GM21360 (cell line): Measurements from ENCODE around the gene MOB1B.
"Not testable (repeated sequence)": the region's sequence is repeated elsewhere in the genome, so short reads cannot be mapped to it uniquely, and the experiment has no call there.

Experiments
- ATAC-seq: cut with Tn5 transposase; IDR thresholded peaks from one replicate; pipeline ENCODE4 v1.9.1; 2021; ENCODE audit warnings: mild to moderate bottlenecking, moderate library complexity; ENCODE audit not compliant: unreplicated experiment

MOB1B gene

DNA sequence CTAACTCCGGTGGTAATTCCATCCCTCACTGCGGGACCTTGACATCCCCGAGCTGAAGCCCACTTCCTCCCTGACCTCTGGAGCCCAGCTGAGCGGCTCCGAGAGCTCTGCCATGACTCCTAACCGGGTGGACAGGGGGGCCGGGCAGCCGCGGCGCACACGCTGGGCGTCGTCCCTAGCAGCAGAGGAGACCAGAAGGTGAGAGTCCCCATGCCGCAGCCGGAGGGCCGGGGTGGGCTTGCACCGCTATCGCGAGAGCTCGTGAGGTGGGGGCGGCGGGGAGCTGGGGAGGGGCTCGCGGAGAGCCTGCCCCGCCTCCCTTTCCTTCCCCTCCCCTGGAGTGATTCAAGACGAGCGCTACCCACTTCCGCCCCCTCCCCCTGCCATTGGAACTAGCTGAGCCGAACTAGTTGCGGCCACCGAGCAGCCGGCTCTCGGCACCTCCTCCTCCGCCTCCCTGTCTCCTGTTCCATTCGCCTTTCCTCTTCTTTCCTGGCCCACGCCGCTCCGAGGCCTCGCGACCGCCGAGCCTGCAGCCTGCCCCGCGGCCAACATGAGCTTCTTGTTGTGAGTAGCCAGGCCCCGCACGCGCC is at the start of gene MOB1B:
Gene MOB1B (plus strand): TSS at position 386 of the 593 bp plus-strand sequence. CDS start 168 bp downstream, at position 554.
- ATAC-seq = peak; percentile 93

DNA sequence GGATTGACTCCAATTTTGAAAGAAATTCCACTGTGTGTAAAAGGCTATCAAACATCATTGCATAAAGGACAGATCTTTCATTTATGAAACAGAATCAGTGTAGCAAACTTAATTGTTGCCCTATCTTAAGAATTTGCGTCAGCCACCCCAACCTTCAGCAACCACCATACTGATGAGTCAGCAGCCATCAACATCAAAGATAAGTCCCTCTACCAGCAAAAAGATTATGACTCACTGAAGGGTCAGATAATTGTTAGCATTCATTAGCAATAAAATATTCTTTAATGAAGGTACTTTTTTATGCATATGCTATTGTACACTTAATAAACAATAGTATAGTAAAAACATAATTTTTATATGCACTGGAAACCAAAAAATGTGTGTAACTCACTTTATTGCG is 46.7 kb upstream of the MOB1B start:
- ATAC-seq = no peak

DNA sequence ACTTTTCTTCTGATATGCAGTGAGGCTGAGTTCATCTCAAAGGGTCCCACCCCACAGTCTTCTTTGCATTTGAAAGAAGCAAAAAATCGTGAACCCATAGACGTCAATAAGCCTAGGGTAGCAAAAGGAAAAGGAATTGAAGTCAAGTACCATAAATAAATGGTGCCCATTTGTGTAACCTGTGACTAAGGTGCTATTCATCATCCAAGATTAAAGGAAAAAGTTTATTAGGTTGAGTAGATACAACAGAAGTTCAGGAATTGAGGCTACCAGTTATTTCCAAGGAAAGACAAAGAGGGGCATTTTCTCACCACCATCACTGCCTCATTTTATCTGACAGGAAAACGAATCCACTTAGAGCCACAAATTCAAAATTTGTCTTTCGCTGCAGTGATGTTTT is 43.7 kb upstream of the MOB1B start:
- ATAC-seq = no peak

DNA sequence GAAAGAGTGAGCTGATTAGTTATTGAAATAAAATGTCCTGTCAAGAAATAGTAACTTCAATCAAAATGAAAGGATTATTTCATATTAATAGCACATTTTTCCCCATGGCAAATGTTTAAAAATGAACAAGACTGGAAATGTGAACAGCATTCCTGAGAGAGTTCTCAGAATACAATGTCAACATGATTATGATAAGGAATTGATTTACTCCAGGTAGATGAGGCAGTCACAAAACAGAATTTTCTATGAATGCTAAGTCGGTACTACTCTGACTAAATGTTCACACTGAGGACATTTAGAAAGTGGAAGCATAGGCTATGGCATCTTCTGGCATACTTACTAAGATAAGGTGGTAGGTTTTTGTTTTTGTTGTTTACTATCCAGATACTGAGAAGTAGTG is 43.1 kb upstream of the MOB1B start:
- ATAC-seq = no peak

DNA sequence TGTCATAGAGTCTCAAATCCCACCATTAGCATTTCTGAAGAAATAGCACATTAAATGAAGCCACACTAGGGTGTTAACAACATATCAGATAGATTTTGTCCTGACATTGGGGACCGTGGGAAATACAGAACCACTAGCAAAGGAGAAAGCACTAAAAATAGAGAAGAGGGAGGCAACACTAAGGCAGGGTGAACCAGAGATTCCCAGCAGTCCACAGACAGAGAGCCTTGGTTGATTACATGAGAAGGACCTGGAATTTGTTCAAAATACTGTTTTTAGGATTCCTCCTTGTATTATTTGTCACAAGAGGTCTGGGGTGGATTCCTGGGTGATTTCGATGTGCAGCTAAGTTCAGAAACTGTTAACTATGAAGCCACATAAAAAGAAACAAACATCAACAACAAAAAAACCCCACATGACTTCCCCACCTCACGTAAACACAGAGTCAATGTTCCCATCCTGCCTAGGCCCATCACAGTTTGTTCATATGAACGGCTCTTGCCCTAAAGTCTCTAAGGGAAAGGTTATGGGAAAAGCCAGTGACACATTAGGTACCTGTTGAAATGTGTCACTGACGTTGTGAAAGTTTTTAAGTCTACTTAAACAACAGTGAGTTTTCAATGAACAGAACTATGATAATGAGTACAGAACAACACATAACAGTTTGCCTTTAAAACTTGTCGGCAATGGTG is 38.9 kb upstream of the MOB1B start:
- ATAC-seq = peak; percentile 71

DNA sequence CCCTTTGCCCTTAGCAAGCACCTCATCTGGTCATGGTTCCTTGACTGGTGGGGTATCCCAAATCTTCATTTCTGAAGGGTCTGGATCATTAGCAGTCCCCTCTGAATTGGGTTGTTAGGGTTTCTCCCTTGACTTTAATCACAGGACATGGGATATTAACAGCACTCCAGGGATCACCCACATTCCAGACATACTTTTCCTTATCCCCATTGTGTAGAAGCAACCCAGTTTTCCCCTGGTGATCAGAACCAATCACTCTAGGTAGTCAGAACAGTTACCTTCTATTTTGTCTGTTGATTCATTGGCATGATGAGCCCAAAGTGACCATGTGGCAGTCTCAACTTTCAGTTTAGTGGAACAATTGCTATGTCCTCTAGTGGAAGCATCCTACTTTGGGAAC is 33.4 kb upstream of the MOB1B start:
- no peak for ATAC-seq

DNA sequence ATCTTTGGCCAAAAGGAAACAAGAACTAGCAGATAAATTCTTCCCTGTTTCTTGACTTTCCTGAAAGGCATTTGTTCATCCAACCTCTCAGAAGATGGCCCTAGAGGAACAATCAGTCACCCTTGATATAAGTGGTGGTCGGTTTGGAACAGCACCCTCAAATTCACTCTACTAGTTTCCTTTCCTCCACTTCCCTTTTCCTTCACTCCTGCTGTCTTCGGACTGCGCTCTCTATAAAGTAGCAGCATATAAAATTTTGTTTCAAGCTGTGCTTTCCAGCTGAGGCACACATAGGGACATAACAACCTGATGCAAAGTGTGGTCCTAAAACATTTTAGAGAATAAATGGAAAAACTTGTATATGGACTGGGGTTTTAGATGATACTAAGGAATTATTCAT is 29.0 kb upstream of the MOB1B start:
- ATAC-seq = no peak

DNA sequence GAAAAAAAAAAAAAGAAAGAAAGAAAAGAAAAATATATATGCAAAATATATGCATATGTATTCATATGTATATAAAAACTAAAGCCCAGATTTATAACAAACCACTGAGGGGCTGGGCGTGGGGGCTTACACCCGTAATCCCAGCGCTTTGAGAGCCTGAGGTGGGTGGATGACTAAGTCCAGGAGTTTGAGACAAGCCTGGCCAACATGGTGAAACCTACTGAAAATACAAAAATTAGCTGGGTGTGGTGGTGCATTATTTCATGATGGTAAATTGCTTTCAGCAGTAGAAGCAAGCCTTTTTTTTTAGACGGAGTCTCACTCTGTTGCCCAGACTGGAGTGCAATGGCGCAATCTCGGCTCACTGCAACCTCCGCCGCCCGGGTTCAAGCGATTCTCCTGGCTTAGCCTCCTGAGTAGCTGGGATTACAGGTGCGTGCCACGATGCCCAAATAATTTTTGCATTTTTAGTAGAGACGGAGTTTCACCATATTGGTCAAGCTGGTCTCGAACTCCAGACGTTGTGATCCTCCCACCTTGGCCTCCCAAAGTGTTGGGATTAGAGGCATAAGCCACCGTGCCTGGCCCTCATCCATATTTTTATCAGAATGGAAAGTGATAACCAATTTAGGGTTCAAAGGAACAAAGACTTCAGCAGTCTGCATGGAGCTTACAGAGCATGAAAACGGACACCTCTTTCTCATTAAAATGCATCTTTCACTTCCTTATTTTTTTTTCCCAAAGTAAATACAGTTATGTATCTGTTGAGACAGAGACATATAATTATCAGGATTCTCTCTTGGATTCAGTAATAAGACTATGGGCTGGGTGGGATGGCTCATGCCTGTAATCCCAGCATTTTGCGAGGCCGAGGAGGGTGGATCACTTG is 27.7 kb upstream of the MOB1B start:
- peak; percentile 65 for ATAC-seq

DNA sequence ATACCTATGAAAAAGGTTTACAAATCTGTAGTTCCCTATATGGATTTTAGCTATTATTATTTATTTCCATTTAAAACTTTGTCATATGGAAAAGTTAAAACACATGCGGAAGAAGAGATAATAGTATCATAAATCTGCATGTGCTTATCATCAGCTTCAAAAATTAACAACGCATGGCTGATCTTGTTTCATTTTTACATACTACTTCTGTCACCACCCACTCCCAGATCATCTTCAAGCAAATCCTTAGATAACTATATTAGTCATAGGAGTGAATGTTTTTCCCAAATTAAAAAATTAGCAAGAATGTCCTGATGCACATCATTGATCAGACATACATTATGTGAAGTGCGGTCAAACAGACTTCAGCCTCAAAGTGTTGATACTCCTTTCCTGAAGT is 24.6 kb upstream of the MOB1B start:
- no peak for ATAC-seq

DNA sequence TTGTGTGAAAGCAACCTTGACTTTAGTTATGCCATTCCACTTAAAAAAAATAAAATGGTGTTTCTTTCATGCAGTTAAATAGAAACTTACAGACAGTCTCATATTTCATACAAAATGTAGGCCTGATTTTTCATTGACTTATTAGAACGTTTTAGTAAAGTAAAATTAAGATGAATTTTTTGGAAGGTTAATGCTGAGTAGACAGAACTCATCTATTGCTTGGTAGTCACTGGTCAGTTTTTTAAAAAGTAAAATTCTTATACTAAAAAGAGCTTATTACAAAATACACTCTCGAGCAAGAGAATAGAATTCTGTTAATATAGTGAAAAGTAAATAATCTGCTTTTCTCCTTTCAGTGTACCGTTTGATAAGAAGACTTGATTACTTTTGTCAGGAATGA is 21.4 kb upstream of the MOB1B start:
- ATAC-seq = no peak

DNA sequence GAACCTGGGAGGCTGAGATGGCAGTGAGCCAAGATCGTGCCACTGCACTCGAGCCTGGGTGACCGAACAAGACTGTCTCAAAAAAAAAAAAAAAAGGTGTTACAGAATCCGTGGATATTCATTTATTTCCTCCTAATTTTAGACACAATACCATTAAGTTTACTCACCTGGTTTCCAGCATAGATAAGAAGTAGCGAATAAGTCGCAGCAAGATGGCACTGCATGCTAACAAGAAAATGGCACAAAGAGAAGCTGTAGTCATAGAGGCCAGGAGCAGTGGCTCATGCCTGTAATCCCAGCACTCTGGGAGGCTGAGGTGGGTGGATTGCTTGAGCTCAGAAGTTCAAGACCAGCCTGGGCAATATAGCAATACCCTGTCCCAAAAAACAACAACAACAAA is 17.0 kb upstream of the MOB1B start:
- no peak for ATAC-seq

DNA sequence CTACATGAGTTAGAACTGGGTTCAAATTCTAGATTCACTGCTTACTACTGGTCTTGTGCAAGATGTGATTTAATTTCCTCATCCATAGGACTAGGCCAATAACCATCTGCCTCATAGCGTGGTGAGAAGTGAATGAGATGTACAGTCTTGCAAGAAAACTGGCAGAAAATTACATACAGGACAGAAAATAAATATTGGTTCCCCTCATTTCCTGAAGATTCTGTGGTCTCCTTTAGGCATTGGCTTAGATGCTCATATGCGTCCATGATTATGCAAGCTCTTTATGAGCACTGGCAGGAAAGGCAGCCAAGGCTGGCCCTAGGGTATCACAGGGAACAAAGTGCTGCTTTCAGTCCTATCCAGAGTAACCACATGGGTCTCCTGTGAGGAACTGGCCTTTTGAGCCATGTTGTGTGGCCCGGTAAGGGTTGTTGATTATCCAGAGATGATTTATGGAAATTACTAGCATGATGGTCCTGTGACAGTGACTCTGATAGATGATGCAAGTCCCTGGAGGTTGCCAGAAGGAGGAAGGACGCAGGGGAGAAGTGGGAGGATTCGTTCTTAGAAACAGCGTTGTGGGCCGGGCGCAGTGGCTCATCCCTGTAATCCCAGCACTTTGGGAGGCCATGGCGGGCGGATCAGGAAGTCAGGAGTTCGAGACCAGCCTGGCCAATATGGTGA is 9.9 kb upstream of the MOB1B start:
- ATAC-seq = no peak

DNA sequence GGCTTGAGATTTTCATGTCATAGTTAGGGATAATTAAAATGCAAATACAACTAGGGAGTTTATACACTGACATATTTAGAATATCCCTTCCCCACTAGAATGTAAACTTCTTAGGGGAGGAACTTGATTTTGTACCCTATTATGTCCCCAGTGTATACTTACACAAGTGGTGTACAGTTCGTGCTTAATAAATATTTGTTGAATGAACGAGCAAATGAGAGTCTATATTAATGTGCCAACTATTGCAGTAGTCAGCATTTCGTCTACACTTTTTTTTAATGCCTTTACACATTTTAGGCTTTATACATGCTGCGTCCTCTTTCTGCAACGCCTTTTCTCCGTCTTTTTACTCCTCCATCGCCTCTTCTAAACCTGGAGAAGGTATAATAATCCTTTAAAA is 8.4 kb upstream of the MOB1B start:
- ATAC-seq = no peak

DNA sequence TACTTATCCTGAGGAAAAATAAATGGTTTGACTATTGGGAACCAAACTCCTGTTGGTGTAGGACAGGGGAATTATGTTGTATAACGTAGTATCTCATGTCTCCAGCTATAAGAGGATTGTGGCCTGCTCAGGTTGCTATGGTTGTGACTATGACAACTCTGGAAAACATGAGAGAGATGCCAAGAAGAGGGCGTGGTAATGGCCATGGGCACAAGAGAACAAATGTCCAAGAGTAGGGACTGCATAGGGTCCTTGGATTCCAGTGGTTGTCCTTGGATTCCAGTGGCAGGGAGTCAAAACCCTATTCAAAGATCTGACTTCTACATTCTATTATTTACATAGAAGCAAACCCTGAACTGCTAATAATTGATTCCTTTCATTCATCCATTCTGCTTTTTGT is 6.8 kb upstream of the MOB1B start:
- ATAC-seq = no peak

DNA sequence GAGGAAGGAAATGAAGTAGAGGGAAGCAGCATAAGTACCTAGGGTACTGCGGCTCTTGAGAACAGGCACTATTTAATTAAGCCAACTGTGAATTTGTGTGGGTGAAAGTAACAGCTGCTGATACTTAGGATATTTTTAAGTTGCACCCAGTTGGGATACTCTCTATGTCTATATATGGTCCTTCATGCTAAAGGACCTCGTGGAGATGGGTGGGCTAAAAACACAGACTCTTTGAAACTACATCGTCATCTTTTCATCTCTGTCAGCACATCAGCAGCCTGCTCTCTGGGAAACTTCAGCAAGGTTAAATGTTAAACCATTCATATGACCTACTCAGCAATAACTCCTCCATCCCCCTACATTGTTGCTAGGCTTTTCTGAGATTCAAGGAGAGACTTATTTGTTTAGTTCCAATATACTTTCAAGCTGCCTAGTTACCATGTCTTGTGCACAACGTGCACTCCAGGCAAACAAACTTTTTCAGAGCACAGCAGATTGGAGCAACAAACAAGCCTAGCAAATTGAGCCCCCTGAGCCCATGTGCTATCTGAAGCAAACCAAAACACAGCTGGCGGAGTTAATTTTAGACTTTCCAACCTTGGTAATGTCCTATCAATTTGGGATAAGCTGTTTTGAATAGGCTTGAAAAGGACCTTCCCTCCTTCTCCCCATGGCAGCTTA is 6.2 kb upstream of the MOB1B start:
- ATAC-seq = peak; percentile 52

DNA sequence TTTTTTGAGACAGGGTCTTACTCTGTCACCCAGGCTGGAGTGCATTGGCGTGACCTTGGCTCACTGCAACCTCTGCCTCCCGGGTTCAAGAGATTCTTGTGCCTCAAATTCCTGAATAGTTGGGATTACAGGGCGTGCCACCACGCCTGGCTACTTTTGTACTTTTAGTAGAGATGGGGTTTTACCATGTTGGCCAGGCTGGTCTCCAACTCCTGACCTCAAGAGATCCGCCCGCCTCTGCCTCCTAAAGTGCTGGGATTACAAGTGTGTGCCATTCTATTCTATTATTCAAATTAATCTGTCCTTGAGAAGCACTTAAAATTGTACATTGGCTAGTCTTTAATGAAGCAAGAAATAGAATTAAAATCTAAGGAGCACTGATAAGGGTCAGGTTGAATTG is 3.6 kb upstream of the MOB1B start:
- not testable (repeated sequence) for ATAC-seq

DNA sequence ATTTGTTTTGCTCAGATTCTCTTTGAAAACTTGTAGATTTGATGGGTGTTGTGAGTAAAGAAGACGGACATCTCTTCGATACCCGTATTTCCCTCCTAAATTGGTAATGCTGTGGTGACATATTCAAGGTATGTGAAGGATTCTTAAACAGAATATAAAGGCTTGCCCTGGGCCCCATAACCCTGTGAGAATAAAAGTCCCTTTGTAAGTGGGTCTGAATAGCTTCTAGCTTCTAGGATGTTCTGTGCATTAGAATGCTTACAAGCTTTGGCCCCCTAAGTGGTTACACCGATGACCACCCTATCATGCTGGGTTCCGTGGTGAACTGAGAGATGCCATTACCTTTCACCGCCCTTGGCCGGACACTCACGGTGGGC is 574 bp upstream of the MOB1B start:
- ATAC-seq = no peak

DNA sequence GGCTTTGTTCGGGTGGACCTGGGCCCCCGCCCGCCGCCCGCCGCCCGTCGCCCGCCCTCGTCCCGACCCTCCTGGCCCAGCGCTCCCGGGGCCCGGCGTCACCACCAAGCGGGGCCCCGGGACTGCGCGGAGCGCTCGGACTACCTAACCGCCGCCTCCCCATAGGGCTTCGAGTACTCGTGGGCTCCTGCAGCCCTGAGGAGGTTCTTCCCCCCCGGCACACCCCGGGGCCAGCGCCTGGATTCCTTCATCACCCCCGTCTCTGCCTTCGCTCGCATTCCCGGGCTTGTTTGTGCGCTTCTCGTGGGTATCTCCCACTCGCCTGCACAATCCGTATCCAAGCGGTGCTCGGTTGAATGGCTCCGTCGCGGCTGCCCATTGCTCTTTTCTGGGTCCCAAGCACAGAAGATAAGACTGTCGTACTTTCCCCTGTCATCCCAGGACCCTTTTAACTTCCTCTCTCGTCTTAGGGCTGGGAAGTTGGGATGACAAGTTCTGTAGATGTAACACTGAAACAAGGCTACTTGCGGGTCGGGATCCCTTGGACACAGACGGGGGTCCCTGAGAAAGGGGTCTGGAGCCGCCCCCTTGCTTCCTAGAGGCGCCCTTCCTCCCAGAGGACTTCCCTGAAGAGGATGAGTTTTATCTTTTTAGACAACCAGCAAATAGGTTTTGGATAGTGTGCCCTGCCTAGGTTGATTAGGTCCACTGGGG is 565 bp downstream of the MOB1B start:
- peak; percentile 40 for ATAC-seq

DNA sequence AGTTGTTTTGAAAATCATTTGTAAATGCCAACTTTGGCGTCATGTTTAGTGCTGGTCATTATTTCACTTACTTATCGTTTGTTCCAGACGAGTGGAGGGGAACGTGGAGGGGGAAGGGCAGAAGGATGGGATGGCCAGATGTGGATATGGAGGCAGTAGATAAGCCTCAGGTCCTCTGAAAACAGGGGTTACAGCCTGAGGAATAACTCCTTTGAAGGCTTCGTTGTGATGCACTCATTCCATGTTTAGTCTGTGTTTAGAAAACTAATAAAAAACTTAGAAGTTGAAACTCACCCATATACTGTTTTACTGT is 1.1 kb downstream of the MOB1B start:
- ATAC-seq = peak; percentile 2

DNA sequence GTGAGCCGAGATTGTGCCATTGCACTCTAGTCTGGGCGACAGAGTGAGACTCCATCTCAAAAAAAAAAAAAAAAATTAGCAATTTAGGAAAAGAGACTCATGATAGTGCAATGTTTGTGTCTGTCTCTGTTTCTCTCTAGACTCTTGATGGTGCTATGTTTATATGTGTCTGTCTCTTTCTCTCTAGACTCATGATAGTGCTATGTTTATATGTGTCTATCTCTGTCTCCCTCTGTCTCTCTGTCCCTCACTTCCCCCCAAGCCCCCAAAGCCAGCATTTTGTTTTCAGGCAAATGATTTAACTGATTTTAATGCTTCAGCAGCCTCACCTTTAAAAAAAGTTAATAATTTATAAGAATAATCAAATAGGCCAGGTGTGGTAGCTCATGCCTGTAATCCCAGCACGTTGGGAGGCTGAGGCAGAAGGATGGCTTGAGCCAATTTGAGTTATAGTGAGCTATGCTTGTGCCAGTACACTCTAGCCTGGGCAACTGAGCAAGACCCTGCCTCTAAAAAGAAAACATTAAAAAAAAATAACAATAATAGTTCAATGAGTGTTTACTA is 6.9 kb downstream of the MOB1B start:
- no peak for ATAC-seq
